HEK293 (cell line): ENCODE measurements around the gene SLC30A7.

Experiments
- WT1 ChIP-seq: fragments of 450-650 bp; formaldehyde crosslinking; IDR thresholded peaks from 2 replicates; pipeline ENCODE4 v1.5.1; 2016; ENCODE audit warnings: missing biosample characterization, missing genetic modification characterization
- ZBTB8A ChIP-seq: fragments of 450-650 bp; formaldehyde crosslinking; IDR thresholded peaks from 2 replicates; pipeline ENCODE4 v1.5.1; 2016; ENCODE audit warnings: missing biosample characterization, missing genetic modification characterization
- ZNF221 ChIP-seq: fragments of 450-650 bp; formaldehyde crosslinking; IDR thresholded peaks from 2 replicates; pipeline ENCODE4 v1.5.1; 2017; ENCODE audit warnings: missing biosample characterization, missing genetic modification characterization, borderline replicate concordance
- TF ChIP-seq, protein P1 (sequence below): fragments of 450-650 bp; formaldehyde crosslinking; IDR thresholded peaks from 2 replicates; pipeline ENCODE4 v1.5.1; 2016; ENCODE audit warnings: missing biosample characterization, missing genetic modification characterization

GRCh38 chr1:100902365-100902764 lies 6.5 kb downstream of the SLC30A7 start:
- TF ChIP-seq ZNF221 (tag by site-specific recombination): no peak
- TF ChIP-seq ZBTB8A: no peak
- TF ChIP-seq WT1: no peak
- TF ChIP-seq, protein P1, sequence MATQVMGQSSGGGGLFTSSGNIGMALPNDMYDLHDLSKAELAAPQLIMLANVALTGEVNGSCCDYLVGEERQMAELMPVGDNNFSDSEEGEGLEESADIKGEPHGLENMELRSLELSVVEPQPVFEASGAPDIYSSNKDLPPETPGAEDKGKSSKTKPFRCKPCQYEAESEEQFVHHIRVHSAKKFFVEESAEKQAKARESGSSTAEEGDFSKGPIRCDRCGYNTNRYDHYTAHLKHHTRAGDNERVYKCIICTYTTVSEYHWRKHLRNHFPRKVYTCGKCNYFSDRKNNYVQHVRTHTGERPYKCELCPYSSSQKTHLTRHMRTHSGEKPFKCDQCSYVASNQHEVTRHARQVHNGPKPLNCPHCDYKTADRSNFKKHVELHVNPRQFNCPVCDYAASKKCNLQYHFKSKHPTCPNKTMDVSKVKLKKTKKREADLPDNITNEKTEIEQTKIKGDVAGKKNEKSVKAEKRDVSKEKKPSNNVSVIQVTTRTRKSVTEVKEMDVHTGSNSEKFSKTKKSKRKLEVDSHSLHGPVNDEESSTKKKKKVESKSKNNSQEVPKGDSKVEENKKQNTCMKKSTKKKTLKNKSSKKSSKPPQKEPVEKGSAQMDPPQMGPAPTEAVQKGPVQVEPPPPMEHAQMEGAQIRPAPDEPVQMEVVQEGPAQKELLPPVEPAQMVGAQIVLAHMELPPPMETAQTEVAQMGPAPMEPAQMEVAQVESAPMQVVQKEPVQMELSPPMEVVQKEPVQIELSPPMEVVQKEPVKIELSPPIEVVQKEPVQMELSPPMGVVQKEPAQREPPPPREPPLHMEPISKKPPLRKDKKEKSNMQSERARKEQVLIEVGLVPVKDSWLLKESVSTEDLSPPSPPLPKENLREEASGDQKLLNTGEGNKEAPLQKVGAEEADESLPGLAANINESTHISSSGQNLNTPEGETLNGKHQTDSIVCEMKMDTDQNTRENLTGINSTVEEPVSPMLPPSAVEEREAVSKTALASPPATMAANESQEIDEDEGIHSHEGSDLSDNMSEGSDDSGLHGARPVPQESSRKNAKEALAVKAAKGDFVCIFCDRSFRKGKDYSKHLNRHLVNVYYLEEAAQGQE (tag by site-specific recombination): no peak
